ENCODE measurements around the gene TTC6. TPM values are rescaled to one million over a fixed set of nuclear protein-coding genes. Genes with fewer than 3 reads are reported as not detected.

Gene TTC6
- polyA plus RNA-seq, 1 donor (not counting 4 experiments of a cell fraction or from before 2014, with no cell fraction given) = not detected

GRCh38 chr14:37583358-37584210 lies 11.8 kb upstream of the TTC6 start:
- Histone ChIP-seq H3K4me2 (ENCODE audit: control insufficient read depth, extremely low read depth, insufficient read depth, low read depth, low read length) (peak overlapping the region; percentile 25), H2AFZ (ENCODE audit: control insufficient read depth, low read length) (no peak overlapping the region), H3K9ac (ENCODE audit: control insufficient read depth, extremely low read depth, insufficient read depth, low read length) (no peak overlapping the region), H3K4me3 (ENCODE audit: control insufficient read depth in 2 of 3, extremely low read depth in 1 of 3, insufficient read depth in 2 of 3, low read depth in 1 of 3, low read length in 3 of 3) (no peak overlapping the region), H3K27ac (ENCODE audit: control insufficient read depth, insufficient read depth, low read length) (no peak overlapping the region), H3K79me2 (ENCODE audit: control insufficient read depth, insufficient read depth, low read length) (no peaks in the 10 kb centered on the region), H3K27me3 (ENCODE audit: control insufficient read depth, extremely low read depth, insufficient read depth, low read length) (peaks cover 52% of the 10 kb centered on the region), H4K20me1 (ENCODE audit: control insufficient read depth, extremely low read depth, insufficient read depth, low read length) (peaks cover 2% of the 10 kb centered on the region), H3K9me3 (ENCODE audit: control insufficient read depth, low read depth, low read length) (no peaks in the 10 kb centered on the region), H3K4me1 (ENCODE audit: control insufficient read depth, extremely low read depth, insufficient read depth, low read length) (peaks cover 21% of the 10 kb centered on the region), H3K36me3 (ENCODE audit: control insufficient read depth in 2 of 2, extremely low read depth in 1 of 2, insufficient read depth in 2 of 2, low read length in 2 of 2) (no peaks in the 10 kb centered on the region), H3K9me1 (ENCODE audit: control insufficient read depth, extremely low read depth, insufficient read depth, low read length) (no peaks in the 10 kb centered on the region)
- TF ChIP-seq EZH2 (IDR thresholded peaks at IDR 0.05; ENCODE audit: low read length) = no peak
- no peak for TF ChIP-seq CTCF (optimal IDR thresholded peaks at IDR 0.05 in 1 of 3, IDR thresholded peaks at IDR 0.05 in 1 of 3, conservative IDR thresholded peaks at IDR 0.05 in 1 of 3; ENCODE audit: extremely low read depth in 1 of 3, insufficient read depth in 2 of 3, low read length in 3 of 3)
- DNase-seq (ENCODE audit: low read depth, low spot score) = no peak
- FAIRE-seq = no peak
- dilution Hi-C loops (cut with MboI; ENCODE audit: extremely low pct_ligation_motif_present, low sequenced_read_pairs) = no loop called here

- Histone ChIP-seq H4K20me1 (ENCODE audit: control insufficient read depth, extremely low read depth, insufficient read depth, low read length) (peaks cover 9% of the 10 kb centered on the region), H3K27ac (ENCODE audit: control insufficient read depth, insufficient read depth, low read length) (no peak overlapping the region), H3K36me3 (ENCODE audit: control insufficient read depth in 2 of 2, extremely low read depth in 1 of 2, insufficient read depth in 2 of 2, low read length in 2 of 2) (no peaks in the 10 kb centered on the region), H3K9ac (ENCODE audit: control insufficient read depth, extremely low read depth, insufficient read depth, low read length) (no peak overlapping the region), H3K4me2 (ENCODE audit: control insufficient read depth, extremely low read depth, insufficient read depth, low read depth, low read length) (peak overlapping the region; percentile 25), H3K27me3 (ENCODE audit: control insufficient read depth, extremely low read depth, insufficient read depth, low read length) (peaks cover 61% of the 10 kb centered on the region), H3K4me3 (ENCODE audit: control insufficient read depth in 2 of 3, extremely low read depth in 1 of 3, insufficient read depth in 2 of 3, low read depth in 1 of 3, low read length in 3 of 3) (peak overlapping the region in 1 of 3 experiments; percentile 4), H3K79me2 (ENCODE audit: control insufficient read depth, insufficient read depth, low read length) (no peaks in the 10 kb centered on the region), H3K9me1 (ENCODE audit: control insufficient read depth, extremely low read depth, insufficient read depth, low read length) (no peaks in the 10 kb centered on the region), H3K9me3 (ENCODE audit: control insufficient read depth, low read depth, low read length) (no peaks in the 10 kb centered on the region), H2AFZ (ENCODE audit: control insufficient read depth, low read length) (no peak overlapping the region), H3K4me1 (ENCODE audit: control insufficient read depth, extremely low read depth, insufficient read depth, low read length) (peaks cover 18% of the 10 kb centered on the region)
- TF ChIP-seq CTCF (optimal IDR thresholded peaks at IDR 0.05 in 1 of 3, IDR thresholded peaks at IDR 0.05 in 1 of 3, conservative IDR thresholded peaks at IDR 0.05 in 1 of 3; ENCODE audit: extremely low read depth in 1 of 3, insufficient read depth in 2 of 3, low read length in 3 of 3) = no peak
- peak; percentile 95 for TF ChIP-seq EZH2 (IDR thresholded peaks at IDR 0.05; ENCODE audit: low read length)
- no peak for FAIRE-seq
- DNase-seq (ENCODE audit: low read depth, low spot score) = no peak
- dilution Hi-C loops (cut with MboI; ENCODE audit: extremely low pct_ligation_motif_present, low sequenced_read_pairs) = no loop called here
Measured at GRCh38 chr14:37584211-37585100, 11.0 kb upstream of the TTC6 start.

Data from keratinocyte (primary cell).